Left ventricle myocardium superior (tissue), 1 donor: ENCODE measurements around the gene CIART. TPM values are rescaled to one million over a fixed set of nuclear protein-coding genes. Genes with fewer than 3 reads are reported as not detected.
A peak's percentile ranks its signal among the peaks of the same experiment; 100 is the strongest.
"Not testable (repeated sequence)": the region's sequence is repeated elsewhere in the genome, so short reads cannot be mapped to it uniquely, and the experiment has no call there.

Experiments used
- ATAC-seq: fragments of 200-7000 bp; cut with Tn5 transposase; one replicate; pipeline ENCODE4 v1.9.1; 2020; ENCODE audit warnings: mild to moderate bottlenecking, moderate library complexity
- DNase-seq: peaks from one replicate; pipeline ENCODE4 v3.0.0-alpha.2; 2020
- intact Hi-C: fragments of 100-400 bp; cut with micrococcal nuclease; formaldehyde crosslinking; loops from one replicate; pipeline ENCODE4 v1.11.0; 2022
- long read RNA-seq: library from polyadenylated mRNA; unstranded; transcript quantifications from one replicate; pipeline ENCODE4 v2.0.0, GENCODE V29; 2021
- total RNA-seq: library from RNA; stranded (reverse); fragmentation: NEBNext Ultra II Directional; extraction: Animal tissue kit (Norgen Biotek cat#: 25700); gene quantifications from one replicate; pipeline ENCODE4 v1.2.1, GENCODE V29; 2021
- donor health status: DM: no; HTN: yes; CAD: no; lungs with severe emphysema.

The CIART gene
- 15.4 TPM for total RNA-seq
- long read RNA-seq, transcript CIART-203 (6 exons, 1,433 nt), result major isoform, 10 of 21 reads
- long read RNA-seq, partial matches to known transcripts, result 2 of 21 reads
- long read RNA-seq, other reads (novel, unspliced or antisense), result 2 of 21 reads

GRCh38 chr1:150281758-150282557 is at the start of gene CIART:
Gene CIART (plus strand): TSS chr1:150282554. CDS start chr1:150283268, 714 bp downstream.
- intact Hi-C loops, result no loop called here
- ATAC-seq (peak; percentile 96), DNase-seq (peak; percentile 93)

- intact Hi-C loops, ATAC-seq, DNase-seq: not testable (repeated sequence)
Measured at GRCh38 chr1:150232921-150233320, 49.4 kb upstream of the CIART start.

- DNase-seq, result no peak
- no peak for ATAC-seq
Measured at GRCh38 chr1:150233359-150234308, 48.7 kb upstream of the CIART start.

GRCh38 chr1:150234309-150234565 is 48.1 kb upstream of the CIART start:
- DNase-seq (no peak), ATAC-seq (no peak)
- intact Hi-C loops, result no loop called here

More at GRCh38 chr1:150233359-150234308, 48.7 kb upstream of the CIART start:
- intact Hi-C loops, result no loop called here

- ATAC-seq (peak; percentile 72), DNase-seq (peak; percentile 90)
- intact Hi-C loops, result no loop called here
Measured at GRCh38 chr1:150234566-150235293, 47.6 kb upstream of the CIART start.

- ATAC-seq (peak; percentile 41), DNase-seq (peak; percentile 50)
- intact Hi-C loops, result no loop called here
Measured at GRCh38 chr1:150235294-150235851, 47.0 kb upstream of the CIART start.

- intact Hi-C loops, result no loop called here
- ATAC-seq, result peak; percentile 95
- peak; percentile 94 for DNase-seq
Measured at GRCh38 chr1:150235852-150236613, 46.3 kb upstream of the CIART start, which contains the start of gene ANP32E. Gene ANP32E (minus strand): TSS chr1:150236112. CDS start chr1:150235786, 326 bp downstream.

GRCh38 chr1:150236614-150237100 is 45.7 kb upstream of the CIART start:
- no peak for ATAC-seq
- DNase-seq, result no peak
- intact Hi-C loops, result no loop called here

- DNase-seq, intact Hi-C loops, ATAC-seq: not testable (repeated sequence)
Measured at GRCh38 chr1:150237176-150237575, 45.2 kb upstream of the CIART start.

GRCh38 chr1:150237746-150238145 is 44.6 kb upstream of the CIART start:
- DNase-seq, result no peak
- no peak for ATAC-seq
- intact Hi-C loops, result no loop called here

- intact Hi-C loops, result no loop called here
- peak; percentile 53 for ATAC-seq
- DNase-seq, result peak; percentile 48
Measured at GRCh38 chr1:150243003-150243402, 39.4 kb upstream of the CIART start.

GRCh38 chr1:150249936-150250335 is 32.4 kb upstream of the CIART start:
- DNase-seq (no peak), ATAC-seq (no peak)
- intact Hi-C loops, result no loop called here

- DNase-seq (no peak), ATAC-seq (no peak)
- intact Hi-C loops, result no loop called here
Measured at GRCh38 chr1:150256198-150256553, 26.2 kb upstream of the CIART start.

GRCh38 chr1:150256554-150257341 is 25.6 kb upstream of the CIART start:
- no peak for DNase-seq
- intact Hi-C loops, result no loop called here
- no peak for ATAC-seq

- ATAC-seq, result peak; percentile 60
- intact Hi-C loops, result no loop called here
- peak; percentile 58 for DNase-seq
Measured at GRCh38 chr1:150257624-150258585, 24.4 kb upstream of the CIART start, which contains the start of gene CA14. Gene CA14 (plus strand): TSS chr1:150257774. CDS start chr1:150258129, 355 bp downstream.

- peak; percentile 41 for DNase-seq
- intact Hi-C loops, result no loop called here
Measured at GRCh38 chr1:150259217-150259616, 23.1 kb upstream of the CIART start.

More at GRCh38 chr1:150259217-150259616, 23.1 kb upstream of the CIART start:
- ATAC-seq, result peak; percentile 29
